ENCODE data around the gene CAPNS1. TPM values are rescaled to one million over a fixed set of nuclear protein-coding genes. Genes with fewer than 3 reads are reported as not detected.
"Not testable (repeated sequence)": the region's sequence is repeated elsewhere in the genome, so short reads cannot be mapped to it uniquely, and the experiment has no call there.

The CAPNS1 gene
- total RNA-seq, 1 donor from 2014 or later: 478 TPM

DNA sequence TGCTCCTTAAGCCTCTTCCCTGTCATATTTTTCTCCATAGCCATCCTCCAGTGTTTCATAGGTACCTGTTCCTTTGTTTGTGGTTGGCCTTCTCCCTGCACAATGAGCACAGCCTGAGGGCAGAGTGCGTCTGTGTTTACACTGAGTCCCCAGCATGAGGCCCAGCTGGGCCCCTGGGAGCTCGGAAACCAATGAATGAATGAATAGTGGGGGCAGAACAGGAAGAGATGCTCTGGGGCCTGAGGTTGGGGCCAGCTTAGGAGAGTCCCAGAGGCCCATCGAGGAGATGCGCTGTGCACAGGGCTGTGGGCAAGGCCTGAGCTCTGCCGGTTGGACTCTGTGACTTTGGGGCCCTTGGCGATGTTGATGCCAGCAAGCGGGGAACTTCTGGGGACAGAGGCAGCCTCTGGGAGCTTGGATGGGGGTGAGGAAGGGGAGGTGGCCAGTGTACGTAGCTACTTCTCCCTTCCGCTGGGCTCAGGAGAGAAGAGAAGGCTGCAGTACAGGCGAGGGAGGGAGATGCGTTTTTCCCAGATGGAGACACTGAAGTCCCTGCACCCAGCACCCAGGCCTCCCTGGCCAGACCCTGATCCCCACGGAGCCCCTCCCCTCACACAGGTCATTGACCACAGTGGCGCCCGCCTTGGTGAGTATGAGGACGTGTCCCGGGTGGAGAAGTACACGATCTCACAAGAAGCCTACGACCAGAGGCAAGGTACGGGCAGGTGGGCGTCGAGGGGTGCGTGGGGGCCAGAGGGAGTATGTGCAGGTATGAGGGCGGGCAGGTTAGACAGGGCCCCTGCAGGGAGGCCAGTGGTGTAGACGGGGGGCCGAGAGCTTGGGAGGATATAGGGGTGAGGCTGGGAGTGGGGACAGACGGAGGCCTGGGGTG lies 19.5 kb upstream of the CAPNS1 start:
- Mint-ChIP-seq H3K9me3 (ENCODE audit: unreplicated experiment) (peaks cover 15% of the 10 kb centered on the region), H3K4me1 (ENCODE audit: low read depth, unreplicated experiment) (peaks cover 11% of the 10 kb centered on the region), H3K27ac (ENCODE audit: unreplicated experiment) (peak overlapping the region; percentile 83), H3K36me3 (ENCODE audit: unreplicated experiment) (peaks cover 5% of the 10 kb centered on the region), H3K4me3 (ENCODE audit: unreplicated experiment) (peak overlapping the region; percentile 63), H3K27me3 (ENCODE audit: unreplicated experiment) (peaks cover 7% of the 10 kb centered on the region)
- no peak for DNase-seq
- TF ChIP-seq, protein P1, sequence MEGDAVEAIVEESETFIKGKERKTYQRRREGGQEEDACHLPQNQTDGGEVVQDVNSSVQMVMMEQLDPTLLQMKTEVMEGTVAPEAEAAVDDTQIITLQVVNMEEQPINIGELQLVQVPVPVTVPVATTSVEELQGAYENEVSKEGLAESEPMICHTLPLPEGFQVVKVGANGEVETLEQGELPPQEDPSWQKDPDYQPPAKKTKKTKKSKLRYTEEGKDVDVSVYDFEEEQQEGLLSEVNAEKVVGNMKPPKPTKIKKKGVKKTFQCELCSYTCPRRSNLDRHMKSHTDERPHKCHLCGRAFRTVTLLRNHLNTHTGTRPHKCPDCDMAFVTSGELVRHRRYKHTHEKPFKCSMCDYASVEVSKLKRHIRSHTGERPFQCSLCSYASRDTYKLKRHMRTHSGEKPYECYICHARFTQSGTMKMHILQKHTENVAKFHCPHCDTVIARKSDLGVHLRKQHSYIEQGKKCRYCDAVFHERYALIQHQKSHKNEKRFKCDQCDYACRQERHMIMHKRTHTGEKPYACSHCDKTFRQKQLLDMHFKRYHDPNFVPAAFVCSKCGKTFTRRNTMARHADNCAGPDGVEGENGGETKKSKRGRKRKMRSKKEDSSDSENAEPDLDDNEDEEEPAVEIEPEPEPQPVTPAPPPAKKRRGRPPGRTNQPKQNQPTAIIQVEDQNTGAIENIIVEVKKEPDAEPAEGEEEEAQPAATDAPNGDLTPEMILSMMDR (IDR thresholded peaks at IDR 0.05; ENCODE audit: partially characterized antibody, unreplicated experiment): no peak

DNA sequence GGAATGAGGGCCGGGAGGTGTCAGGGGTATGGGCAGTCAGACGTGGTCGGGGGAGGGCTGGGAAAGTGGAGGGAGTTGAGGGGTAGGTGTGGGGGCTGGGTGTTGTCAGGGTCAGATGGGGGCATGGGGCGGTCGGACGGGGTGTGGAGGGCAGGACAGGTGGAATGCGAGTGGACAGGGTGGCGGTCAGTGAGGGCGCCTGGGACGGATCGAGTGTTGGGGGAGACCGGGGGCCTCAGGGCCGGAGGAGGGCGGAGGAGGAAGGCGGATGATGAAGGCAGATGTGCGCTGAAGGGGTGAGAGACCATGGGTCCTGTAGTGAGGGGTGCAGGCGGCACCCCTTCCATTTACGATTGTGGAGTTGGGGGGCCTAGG lies 18.9 kb upstream of the CAPNS1 start:
- TF ChIP-seq, protein P1 (IDR thresholded peaks at IDR 0.05; ENCODE audit: partially characterized antibody, unreplicated experiment): no peak
- peaks cover 7% of the 10 kb centered on the region for H3K27me3 Mint-ChIP-seq (ENCODE audit: unreplicated experiment)
- DNase-seq: no peak
- H3K36me3 Mint-ChIP-seq (ENCODE audit: unreplicated experiment): peaks cover 5% of the 10 kb centered on the region
- peaks cover 11% of the 10 kb centered on the region for H3K4me1 Mint-ChIP-seq (ENCODE audit: low read depth, unreplicated experiment)
- H3K9me3 Mint-ChIP-seq (ENCODE audit: unreplicated experiment): peaks cover 15% of the 10 kb centered on the region
- H3K27ac Mint-ChIP-seq (ENCODE audit: unreplicated experiment): no peak overlapping the region
- H3K4me3 Mint-ChIP-seq (ENCODE audit: unreplicated experiment): no peak overlapping the region

DNA sequence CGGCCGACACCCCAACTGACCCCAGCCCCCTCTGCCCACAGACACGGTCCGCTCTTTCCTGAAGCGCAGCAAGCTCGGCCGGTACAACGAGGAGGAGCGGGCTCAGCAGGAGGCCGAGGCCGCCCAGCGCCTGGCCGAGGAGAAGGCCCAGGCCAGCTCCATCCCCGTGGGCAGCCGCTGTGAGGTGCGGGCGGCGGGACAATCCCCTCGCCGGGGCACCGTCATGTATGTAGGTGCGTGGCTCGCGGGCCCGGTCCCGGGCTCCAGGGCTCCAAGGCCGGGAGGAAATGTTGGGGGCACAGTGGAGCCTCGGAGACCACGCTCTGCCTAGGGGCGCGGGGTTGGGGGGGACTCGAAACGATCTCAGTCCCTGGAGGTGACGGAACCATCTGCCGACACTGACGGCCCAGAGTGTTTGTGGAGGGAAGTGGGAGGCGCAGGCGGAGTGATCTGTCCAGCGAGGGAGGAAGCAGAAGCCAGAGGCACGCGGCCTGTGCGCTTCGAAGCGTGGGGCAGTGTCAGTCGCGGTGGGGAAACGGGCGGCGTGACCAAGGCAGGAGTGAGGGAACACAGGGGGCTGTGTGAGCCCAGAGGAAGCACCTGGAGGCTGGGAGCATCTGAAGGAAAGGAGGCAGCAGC lies 18.3 kb upstream of the CAPNS1 start:
- Mint-ChIP-seq H3K4me1 (ENCODE audit: low read depth, unreplicated experiment) (peaks cover 10% of the 10 kb centered on the region), H3K9me3 (ENCODE audit: unreplicated experiment) (peaks cover 15% of the 10 kb centered on the region), H3K27me3 (ENCODE audit: unreplicated experiment) (peaks cover 7% of the 10 kb centered on the region), H3K36me3 (ENCODE audit: unreplicated experiment) (peaks cover 5% of the 10 kb centered on the region), H3K27ac (ENCODE audit: unreplicated experiment) (peak overlapping the region; percentile 55), H3K4me3 (ENCODE audit: unreplicated experiment) (no peak overlapping the region)
- TF ChIP-seq, protein P1 (IDR thresholded peaks at IDR 0.05; ENCODE audit: partially characterized antibody, unreplicated experiment): no peak
- no peak for DNase-seq

DNA sequence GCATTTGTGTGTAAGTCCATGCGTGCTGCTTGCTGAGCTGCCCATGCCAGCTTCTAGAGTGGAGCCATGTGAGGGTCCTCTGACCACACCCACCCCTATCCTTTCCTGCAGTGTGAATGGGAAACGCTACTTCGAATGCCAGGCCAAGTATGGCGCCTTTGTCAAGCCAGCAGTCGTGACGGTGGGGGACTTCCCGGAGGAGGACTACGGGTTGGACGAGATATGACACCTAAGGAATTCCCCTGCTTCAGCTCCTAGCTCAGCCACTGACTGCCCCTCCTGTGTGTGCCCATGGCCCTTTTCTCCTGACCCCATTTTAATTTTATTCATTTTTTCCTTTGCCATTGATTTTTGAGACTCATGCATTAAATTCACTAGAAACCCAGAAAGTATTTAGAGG lies 14.3 kb upstream of the CAPNS1 start:
- Mint-ChIP-seq H3K9me3 (ENCODE audit: unreplicated experiment) (peaks cover 6% of the 10 kb centered on the region), H3K27me3 (ENCODE audit: unreplicated experiment) (no peaks in the 10 kb centered on the region), H3K4me1 (ENCODE audit: low read depth, unreplicated experiment) (no peaks in the 10 kb centered on the region), H3K36me3 (ENCODE audit: unreplicated experiment) (no peaks in the 10 kb centered on the region), H3K4me3 (ENCODE audit: unreplicated experiment) (no peak overlapping the region), H3K27ac (ENCODE audit: unreplicated experiment) (no peak overlapping the region)
- TF ChIP-seq, protein P1 (IDR thresholded peaks at IDR 0.05; ENCODE audit: partially characterized antibody, unreplicated experiment): no peak
- no peak for DNase-seq

DNA sequence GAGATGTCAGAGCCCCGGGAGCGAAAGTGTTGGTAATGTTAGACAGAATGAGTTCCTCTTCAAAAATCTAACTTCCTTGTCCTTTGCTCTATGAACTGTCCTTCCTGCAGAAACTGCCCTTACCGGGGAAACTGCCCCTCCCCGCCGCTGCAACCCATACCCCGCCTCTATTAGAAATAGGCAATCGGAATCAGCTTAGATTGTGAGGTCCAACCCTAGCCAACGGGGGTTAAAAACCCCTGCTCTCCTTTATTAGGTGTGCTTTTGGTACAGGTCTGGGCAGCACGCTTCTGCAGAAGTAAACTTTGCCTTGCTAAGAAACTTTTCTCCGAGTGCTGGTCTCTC lies 11.5 kb upstream of the CAPNS1 start:
- H3K27me3 Mint-ChIP-seq (ENCODE audit: unreplicated experiment): peaks cover 1% of the 10 kb centered on the region
- no peak for DNase-seq

DNA sequence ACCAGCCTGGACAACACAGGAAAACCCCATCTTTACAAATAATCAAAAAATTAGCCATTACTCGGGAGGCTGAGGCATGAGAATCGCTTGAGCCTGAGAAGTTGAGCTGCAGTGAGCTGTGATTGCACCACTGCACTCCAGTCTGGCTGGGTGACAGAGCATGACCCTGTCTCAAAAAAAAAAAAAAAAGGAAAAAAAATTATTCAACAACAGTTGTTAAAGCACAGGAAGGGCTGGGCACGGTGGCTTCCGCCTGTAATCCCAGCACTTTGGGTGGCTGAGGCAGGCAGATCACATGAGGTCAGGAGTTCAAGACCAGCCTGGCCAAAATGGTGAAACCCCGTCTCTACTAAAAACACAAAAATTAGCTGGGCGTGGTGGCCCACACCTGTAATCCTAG lies 8.6 kb upstream of the CAPNS1 start:
- H3K4me1 Mint-ChIP-seq (ENCODE audit: low read depth, unreplicated experiment); H3K27me3 Mint-ChIP-seq (ENCODE audit: unreplicated experiment); H3K36me3 Mint-ChIP-seq (ENCODE audit: unreplicated experiment); H3K27ac Mint-ChIP-seq (ENCODE audit: unreplicated experiment); DNase-seq; H3K4me3 Mint-ChIP-seq (ENCODE audit: unreplicated experiment); H3K9me3 Mint-ChIP-seq (ENCODE audit: unreplicated experiment): not testable (repeated sequence)

More for the DNA sequence above, 11.5 kb upstream of the CAPNS1 start:
- TF ChIP-seq, protein P1 (IDR thresholded peaks at IDR 0.05; ENCODE audit: partially characterized antibody, unreplicated experiment): no peak
- Mint-ChIP-seq H3K4me3 (ENCODE audit: unreplicated experiment) (peak overlapping the region; percentile 92), H3K4me1 (ENCODE audit: low read depth, unreplicated experiment) (no peaks in the 10 kb centered on the region), H3K9me3 (ENCODE audit: unreplicated experiment) (peaks cover 3% of the 10 kb centered on the region), H3K27ac (ENCODE audit: unreplicated experiment) (peak overlapping the region; percentile 85), H3K36me3 (ENCODE audit: unreplicated experiment) (no peaks in the 10 kb centered on the region)

DNA sequence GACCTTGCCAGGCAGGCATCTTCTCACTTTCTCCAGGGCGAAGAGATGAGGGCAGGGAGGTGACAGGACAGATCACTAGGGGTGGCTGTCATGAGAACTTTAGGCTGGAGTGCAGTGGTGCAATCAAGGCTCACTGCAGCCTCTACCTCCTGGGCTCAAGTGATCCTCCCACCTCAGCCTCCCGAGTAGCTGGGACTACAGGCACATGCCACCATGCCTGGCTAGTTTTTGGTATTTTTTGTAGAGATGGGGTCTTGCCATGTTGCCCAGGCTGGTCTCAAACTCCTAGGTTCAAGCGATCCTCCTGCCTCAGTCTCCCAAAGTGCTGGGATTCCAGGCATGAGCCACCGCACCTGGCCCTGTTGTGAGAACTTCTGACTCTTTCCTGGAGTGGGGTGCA lies 5.0 kb upstream of the CAPNS1 start:
- H3K27ac Mint-ChIP-seq (ENCODE audit: unreplicated experiment); H3K4me1 Mint-ChIP-seq (ENCODE audit: low read depth, unreplicated experiment); H3K4me3 Mint-ChIP-seq (ENCODE audit: unreplicated experiment); H3K27me3 Mint-ChIP-seq (ENCODE audit: unreplicated experiment); H3K36me3 Mint-ChIP-seq (ENCODE audit: unreplicated experiment); H3K9me3 Mint-ChIP-seq (ENCODE audit: unreplicated experiment); DNase-seq: not testable (repeated sequence)
